ENCODE results near the gene FBXO4.

GRCh38 chr5:41883936-41884335, 41.1 kb upstream of the FBXO4 start:
- no peak for TF ChIP-seq EZH2 (IDR thresholded peaks at IDR 0.05; ENCODE audit: borderline replicate concordance)
- no peak for TF ChIP-seq CTCF (IDR thresholded peaks at IDR 0.05; ENCODE audit: poor library complexity)
